Right atrium auricular region (tissue), 2 donors: Measurements from ENCODE around the gene RNF4. TPM values are rescaled to one million over a fixed set of nuclear protein-coding genes. Genes with fewer than 3 reads are reported as not detected.
"Not testable (repeated sequence)": the region's sequence is repeated elsewhere in the genome, so short reads cannot be mapped to it uniquely, and the experiment has no call there.

Source experiments
- DNase-seq: peaks from one replicate; pipeline ENCODE4 v3.0.0-alpha.2; 2019; ENCODE audit warnings: low spot score
- H3K27ac ChIP-seq, 2 donors: fragments of 200-600 bp; sonication (generic); 1 replicate in 1 of 2; 2 replicates in 1 of 2; pipeline ENCODE4 v1.5.1; 2016 to 2019
- H3K27me3 ChIP-seq, 2 donors: fragments of 200-600 bp; sonication (generic); one replicate each; pipeline versions ENCODE4 v1.5.1 to v1.6.0; 2017 to 2019
- H3K36me3 ChIP-seq: fragments of 200-600 bp; sonication (generic); one replicate; pipeline ENCODE4 v1.5.1; 2016
- H3K4me1 ChIP-seq, 2 donors: fragments of 200-600 bp; sonication (generic); one replicate each; pipeline versions ENCODE4 v1.5.1 to v1.6.0; 2017 to 2019
- H3K4me3 ChIP-seq, 2 donors: fragments of 200-600 bp; sonication (generic); 1 replicate in 1 of 2; 2 replicates in 1 of 2; pipeline ENCODE4 v1.5.1; 2017 to 2019; ENCODE audit warnings: mild to moderate bottlenecking in 1 of 2, moderate library complexity in 1 of 2
- H3K9me3 ChIP-seq, 2 donors: fragments of 200-600 bp; sonication (generic); one replicate each; pipeline ENCODE4 v1.5.1; 2019
- CTCF ChIP-seq, 2 donors: fragments of 200-600 bp; sonication (generic); IDR thresholded peaks; one replicate each; pipeline ENCODE4 v1.5.1; 2019; ENCODE audit warnings: antibody characterized with exemption in 2 of 2
- total RNA-seq, 2 donors: library from RNA; depleted of rRNA; stranded (reverse); fragments of >200 nt; gene quantifications; one replicate each; pipeline ENCODE4 v1.1.0, GENCODE V29; 2016

Gene RNF4
- total RNA-seq, 2 donors from 2014 or later, result 30.0 to 31.3 TPM

GRCh38 chr4:2428496-2429213, 40.3 kb upstream of the RNF4 start:
- DNase-seq, result no peak
- Histone ChIP-seq H3K27ac (no peak overlapping the region), H3K27me3 (no peaks in the 10 kb centered on the region), H3K9me3 (no peaks in the 10 kb centered on the region), H3K4me3 (no peak overlapping the region), H3K4me1 (no peaks in the 10 kb centered on the region), H3K36me3 (no peaks in the 10 kb centered on the region)
- TF ChIP-seq CTCF (IDR thresholded peaks at IDR 0.05), result no peak

GRCh38 chr4:2429945-2430757, 38.8 kb upstream of the RNF4 start:
- H3K4me1 ChIP-seq, H3K4me3 ChIP-seq, H3K9me3 ChIP-seq, H3K36me3 ChIP-seq, H3K27ac ChIP-seq, DNase-seq, H3K27me3 ChIP-seq: not testable (repeated sequence)

GRCh38 chr4:2432004-2432403, 36.9 kb upstream of the RNF4 start:
- no peaks in the 10 kb centered on the region for H3K9me3 ChIP-seq
- H3K27me3 ChIP-seq, result no peaks in the 10 kb centered on the region
- no peak overlapping the region for H3K4me3 ChIP-seq
- no peak for TF ChIP-seq CTCF (IDR thresholded peaks at IDR 0.05)
- no peak for DNase-seq
- H3K4me1 ChIP-seq, result no peaks in the 10 kb centered on the region
- no peak overlapping the region for H3K27ac ChIP-seq
- no peaks in the 10 kb centered on the region for H3K36me3 ChIP-seq

- TF ChIP-seq CTCF (IDR thresholded peaks at IDR 0.05), result no peak
- Histone ChIP-seq H3K4me3 (no peak overlapping the region), H3K27me3 (no peaks in the 10 kb centered on the region), H3K4me1 (no peaks in the 10 kb centered on the region), H3K27ac (no peak overlapping the region), H3K36me3 (no peaks in the 10 kb centered on the region), H3K9me3 (no peaks in the 10 kb centered on the region)
- DNase-seq, result no peak
Measured at GRCh38 chr4:2432991-2433530, 35.8 kb upstream of the RNF4 start.

- Histone ChIP-seq H3K27me3 (no peaks in the 10 kb centered on the region), H3K9me3 (no peaks in the 10 kb centered on the region), H3K27ac (no peak overlapping the region), H3K36me3 (no peaks in the 10 kb centered on the region), H3K4me3 (no peak overlapping the region), H3K4me1 (no peaks in the 10 kb centered on the region)
- no peak for DNase-seq
- no peak for TF ChIP-seq CTCF (IDR thresholded peaks at IDR 0.05)
Measured at GRCh38 chr4:2433609-2434350, 35.1 kb upstream of the RNF4 start.

GRCh38 chr4:2434420-2434819, 34.5 kb upstream of the RNF4 start:
- Histone ChIP-seq H3K27ac (no peak overlapping the region), H3K36me3 (no peaks in the 10 kb centered on the region), H3K9me3 (no peaks in the 10 kb centered on the region), H3K4me3 (no peak overlapping the region), H3K4me1 (no peaks in the 10 kb centered on the region), H3K27me3 (no peaks in the 10 kb centered on the region)
- DNase-seq, result no peak
- TF ChIP-seq CTCF (IDR thresholded peaks at IDR 0.05), result no peak
